Measurements from ENCODE around the gene KRTAP12-3. TPM values are rescaled to one million over a fixed set of nuclear protein-coding genes. Genes with fewer than 3 reads are reported as not detected.
"Not testable (repeated sequence)": the region's sequence is repeated elsewhere in the genome, so short reads cannot be mapped to it uniquely, and the experiment has no call there.

Gene KRTAP12-3
- total RNA-seq, 2 donors from 2014 or later, result not detected

GRCh38 chr21:44684483-44684882 lies 26.8 kb downstream of the KRTAP12-3 start:
- no peak for TF ChIP-seq CTCF (conservative IDR thresholded peaks at IDR 0.05)
- H3K9me3 ChIP-seq (ENCODE audit: control insufficient read depth, low read length), result no peaks in the 10 kb centered on the region
- H3K9ac ChIP-seq (ENCODE audit: extremely low read depth, low read length, poor library complexity, severe bottlenecking), result no peak overlapping the region
- no peak for DNase-seq
- Mint-ChIP-seq H3K27ac (no peak overlapping the region), H3K9me3 (no peaks in the 10 kb centered on the region), H3K4me1 (peaks cover 26% of the 10 kb centered on the region), H3K27me3 (ENCODE audit: insufficient read depth) (peaks cover 33% of the 10 kb centered on the region), H3K36me3 (ENCODE audit: low read depth) (no peaks in the 10 kb centered on the region), H3K4me3 (no peak overlapping the region)
- H3K27me3 ChIP-seq (ENCODE audit: control insufficient read depth, insufficient read depth, low read length, poor library complexity, severe bottlenecking), result no peaks in the 10 kb centered on the region
- WGBS, 2 experiments (ENCODE audit: insufficient coverage in 1 of 2, insufficient read length in 1 of 2), result 77 to 80% methylated on average over 5 to 6 of the region's 6 CpGs
- H3K4me1 ChIP-seq (ENCODE audit: control insufficient read depth, insufficient read depth, low read length), result peaks cover 12% of the 10 kb centered on the region
- H3K27ac ChIP-seq (ENCODE audit: low read depth, low read length), result no peak overlapping the region
- H3K36me3 ChIP-seq (ENCODE audit: control insufficient read depth, insufficient read depth, low read length), result no peaks in the 10 kb centered on the region
- H3K4me3 ChIP-seq (ENCODE audit: low read length), result no peak overlapping the region

GRCh38 chr21:44685050-44685449 lies 27.3 kb downstream of the KRTAP12-3 start:
- H3K4me3 ChIP-seq (ENCODE audit: low read length), result not testable (repeated sequence)

GRCh38 chr21:44686000-44686781 lies 28.5 kb downstream of the KRTAP12-3 start:
- Mint-ChIP-seq H3K4me3 (peak overlapping the region; percentile 33), H3K27me3 (ENCODE audit: insufficient read depth) (peaks cover 28% of the 10 kb centered on the region), H3K9me3 (no peaks in the 10 kb centered on the region), H3K27ac (peak overlapping the region; percentile 88), H3K4me1 (peaks cover 40% of the 10 kb centered on the region), H3K36me3 (ENCODE audit: low read depth) (no peaks in the 10 kb centered on the region)
- Histone ChIP-seq H3K27me3 (ENCODE audit: control insufficient read depth, insufficient read depth, low read length, poor library complexity, severe bottlenecking) (no peaks in the 10 kb centered on the region), H3K27ac (ENCODE audit: low read depth, low read length) (peak overlapping the region; percentile 66), H3K9me3 (ENCODE audit: control insufficient read depth, low read length) (no peaks in the 10 kb centered on the region), H3K4me3 (ENCODE audit: low read length) (peak overlapping the region; percentile 52), H3K4me1 (ENCODE audit: control insufficient read depth, insufficient read depth, low read length) (peaks cover 12% of the 10 kb centered on the region), H3K9ac (ENCODE audit: extremely low read depth, low read length, poor library complexity, severe bottlenecking) (peak overlapping the region; percentile 15), H3K36me3 (ENCODE audit: control insufficient read depth, insufficient read depth, low read length) (no peaks in the 10 kb centered on the region)
- peak; percentile 58 for TF ChIP-seq CTCF (conservative IDR thresholded peaks at IDR 0.05)
- WGBS, 2 experiments (ENCODE audit: insufficient coverage in 1 of 2, insufficient read length in 1 of 2), result 18 to 39% methylated on average over 8 to 14 of the region's 14 CpGs
- DNase-seq, result peak; percentile 86

More at GRCh38 chr21:44685050-44685449, 27.3 kb downstream of the KRTAP12-3 start:
- H3K27ac ChIP-seq (ENCODE audit: low read depth, low read length); H3K9me3 ChIP-seq (ENCODE audit: control insufficient read depth, low read length); H3K9ac ChIP-seq (ENCODE audit: extremely low read depth, low read length, poor library complexity, severe bottlenecking); H3K27me3 ChIP-seq (ENCODE audit: control insufficient read depth, insufficient read depth, low read length, poor library complexity, severe bottlenecking); H3K27ac Mint-ChIP-seq; DNase-seq; H3K36me3 ChIP-seq (ENCODE audit: control insufficient read depth, insufficient read depth, low read length); H3K36me3 Mint-ChIP-seq (ENCODE audit: low read depth); H3K9me3 Mint-ChIP-seq; H3K4me3 Mint-ChIP-seq: not testable (repeated sequence)
- Mint-ChIP-seq H3K4me1 (peaks cover 31% of the 10 kb centered on the region), H3K27me3 (ENCODE audit: insufficient read depth) (peaks cover 33% of the 10 kb centered on the region)
- WGBS, 2 experiments (ENCODE audit: insufficient coverage in 1 of 2, insufficient read length in 1 of 2), result 96 to 100% methylated on average over 1 to 6 of the region's 6 CpGs
- H3K4me1 ChIP-seq (ENCODE audit: control insufficient read depth, insufficient read depth, low read length), result peaks cover 12% of the 10 kb centered on the region

Measured in endodermal cell (in vitro differentiated cells).